ENCODE data around the gene FOXL2NB.

Gene FOXL2NB

GRCh38 chr3:138945709-138946662, 1.0 kb upstream of the FOXL2NB start:
- no peak for DNase-seq

DNA sequence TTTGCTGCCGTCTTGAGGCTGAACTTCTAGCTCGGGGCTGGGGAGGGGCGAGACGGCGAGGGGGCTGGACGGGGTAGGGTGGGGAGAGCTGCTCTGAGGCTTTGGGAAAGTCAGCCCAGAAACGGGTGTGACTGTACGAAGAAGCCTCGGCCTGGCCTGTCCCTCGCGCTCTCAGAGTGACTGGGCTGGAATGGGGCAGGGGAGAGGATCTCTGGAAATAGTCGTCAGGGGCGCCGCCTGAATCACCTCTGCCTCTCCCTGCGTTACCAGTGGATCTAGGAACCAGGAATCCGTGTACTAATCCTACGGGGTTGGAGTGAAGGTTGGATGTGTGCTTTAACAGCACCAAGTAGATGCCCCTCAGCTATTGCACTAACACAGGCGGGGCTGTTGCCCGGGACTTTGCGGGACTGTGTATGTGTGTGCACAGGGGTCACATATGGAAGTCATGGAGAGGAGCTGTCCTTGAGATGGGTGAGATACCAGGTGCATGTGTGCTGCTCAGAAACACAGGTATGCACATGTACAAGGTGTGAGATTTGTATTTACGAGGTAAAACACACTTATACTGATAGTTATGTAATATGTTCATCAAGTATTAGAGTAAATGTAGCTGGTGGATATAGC, 591 bp downstream of the FOXL2NB start:
- no peak for DNase-seq

- no peak for DNase-seq
Measured at GRCh38 chr3:138948371-138949001, 1.5 kb downstream of the FOXL2NB start.

DNA sequence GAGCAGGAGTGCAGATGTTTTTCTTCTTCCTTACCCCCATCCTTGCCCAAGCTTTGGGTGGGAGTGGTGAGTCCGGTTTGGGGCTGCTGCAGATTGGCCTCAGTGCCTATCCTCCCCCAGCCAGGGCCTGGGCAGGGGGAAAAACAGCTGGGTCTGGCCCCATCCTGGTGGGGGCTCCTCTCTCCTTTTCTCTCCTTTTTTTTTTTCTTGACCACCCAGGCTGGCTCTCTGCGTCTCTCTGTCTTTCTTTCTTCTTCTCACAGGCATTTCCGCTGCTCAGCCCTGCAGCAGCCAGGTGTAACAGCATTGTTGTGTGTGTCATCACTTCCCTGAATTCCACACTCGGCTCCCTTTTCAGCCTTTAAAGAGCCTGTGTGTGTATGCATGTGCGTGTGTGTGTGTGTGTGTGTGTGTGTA, 2.0 kb downstream of the FOXL2NB start:
- DNase-seq = no peak

GRCh38 chr3:138949445-138950005, 2.5 kb downstream of the FOXL2NB start:
- DNase-seq = no peak

DNA sequence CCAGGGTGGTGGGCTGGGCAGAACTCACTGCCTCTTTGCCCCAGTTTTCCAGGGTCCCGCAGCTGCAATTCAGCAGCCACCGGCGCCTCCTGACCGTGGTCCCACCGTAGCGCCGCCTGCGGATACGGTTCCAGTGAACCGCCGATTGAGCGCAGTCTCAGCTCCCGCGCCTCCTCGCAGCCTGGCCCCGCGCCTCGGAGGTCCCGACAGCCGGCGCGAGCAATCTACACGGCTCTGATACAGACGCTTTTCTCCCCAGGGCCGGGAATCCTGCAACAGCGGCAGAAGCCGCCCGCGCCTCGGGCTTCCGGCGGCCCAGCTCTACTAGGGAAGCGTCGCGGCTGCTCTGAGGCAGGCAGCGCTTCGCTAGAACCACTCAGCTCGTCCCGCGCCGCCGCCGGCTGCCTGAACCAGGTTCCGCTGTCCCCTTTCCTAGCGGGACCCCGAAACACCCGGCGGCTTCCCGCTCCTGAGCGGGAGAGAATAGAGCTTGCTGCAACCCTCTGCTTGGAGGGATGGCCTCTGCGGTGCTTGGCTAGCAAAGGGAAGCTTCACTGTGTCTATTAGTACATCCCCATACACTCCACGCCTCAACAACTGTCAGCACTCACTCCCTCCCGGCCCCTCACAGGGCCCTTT, 3.1 kb downstream of the FOXL2NB start:
- no peak for DNase-seq

DNA sequence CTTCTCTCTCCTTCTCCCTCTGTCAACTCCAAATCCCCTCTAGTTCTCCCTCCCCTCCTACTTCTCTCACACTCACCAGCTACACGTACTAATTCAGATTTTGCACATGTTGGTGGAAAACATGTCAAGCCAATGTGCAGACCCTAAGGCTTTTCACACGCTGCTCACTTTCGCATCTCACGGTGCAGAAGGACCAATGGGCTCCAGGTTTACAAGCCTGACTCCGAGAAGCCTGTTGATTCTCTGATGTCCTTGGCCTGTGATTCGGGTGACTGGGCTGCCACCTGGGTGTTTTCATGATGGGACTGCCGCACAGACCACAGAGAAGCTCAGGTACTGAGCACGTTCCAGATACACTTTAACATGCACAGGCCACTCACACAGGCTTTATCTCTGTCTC, 3.7 kb downstream of the FOXL2NB start:
- DNase-seq = no peak

GRCh38 chr3:138960417-138960852, 13.4 kb downstream of the FOXL2NB start:
- no peak for DNase-seq

GRCh38 chr3:138962854-138963560, 16.0 kb downstream of the FOXL2NB start:
- DNase-seq = no peak

DNA sequence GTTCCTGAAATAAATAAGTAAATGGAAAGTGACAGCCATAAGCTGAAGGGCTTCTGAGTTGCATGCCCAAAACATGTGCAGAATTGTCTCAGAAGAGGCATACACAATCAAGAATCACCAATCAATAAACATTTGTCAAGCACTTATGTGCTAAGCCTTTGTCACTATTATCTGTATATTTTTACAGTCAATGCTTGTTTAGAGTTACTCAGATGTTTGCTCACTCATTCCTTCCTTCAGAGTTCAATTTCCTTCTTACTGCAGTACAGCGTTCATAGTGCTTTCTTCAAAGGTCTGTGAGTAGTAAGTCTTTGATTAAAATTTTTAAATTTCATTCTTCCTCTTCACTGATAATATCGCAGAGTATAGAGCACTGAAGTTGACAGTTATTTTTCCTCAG, 17.2 kb downstream of the FOXL2NB start:
- DNase-seq = no peak

GRCh38 chr3:138964923-138965322, 17.9 kb downstream of the FOXL2NB start:
- no peak for DNase-seq

GRCh38 chr3:138971766-138972320, 24.8 kb downstream of the FOXL2NB start:
- DNase-seq = no peak

GRCh38 chr3:138972941-138973340, 25.9 kb downstream of the FOXL2NB start:
- no peak for DNase-seq

DNA sequence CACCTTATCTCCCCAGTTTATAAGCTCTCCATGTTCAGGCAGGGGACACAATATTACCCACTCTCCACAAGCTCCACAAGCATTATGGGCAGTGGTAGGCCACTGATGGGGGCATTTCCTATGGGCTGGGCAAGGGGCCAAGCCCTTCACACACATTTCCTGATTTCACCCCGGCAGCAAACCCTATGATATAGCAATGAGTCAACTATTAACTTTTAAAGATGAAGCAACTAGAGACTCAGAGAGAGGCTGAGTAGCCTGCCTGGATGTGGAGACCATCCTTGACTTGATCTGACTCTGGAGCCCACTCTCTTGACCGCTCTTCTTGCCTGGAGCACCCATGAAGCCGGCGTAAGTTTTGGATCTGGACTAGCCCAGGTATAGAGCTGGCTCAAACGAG, 27.4 kb downstream of the FOXL2NB start:
- DNase-seq = no peak

DNA sequence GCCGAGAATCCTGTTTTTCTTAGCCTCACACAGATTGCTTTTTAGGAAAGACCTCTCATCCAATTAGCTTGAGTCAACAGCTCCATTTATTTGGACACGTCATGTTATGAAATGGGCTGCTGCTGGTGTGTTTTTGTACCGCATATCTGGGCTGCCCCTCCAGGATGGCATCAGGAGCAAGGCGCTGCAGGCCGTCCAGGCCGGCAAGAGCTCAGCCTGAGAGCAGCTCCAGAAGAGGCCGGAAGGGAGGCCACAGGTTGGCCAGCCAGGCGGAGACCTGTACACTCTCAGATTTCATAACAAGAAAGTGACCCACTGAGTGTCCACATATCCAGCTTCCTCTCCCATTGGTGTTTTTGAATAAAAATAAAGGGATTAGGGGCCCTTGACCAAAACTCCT, 28.3 kb downstream of the FOXL2NB start:
- no peak for DNase-seq

GRCh38 chr3:138976047-138976446, 29.0 kb downstream of the FOXL2NB start:
- no peak for DNase-seq

- DNase-seq = no peak
Measured at GRCh38 chr3:138984816-138985215, 37.8 kb downstream of the FOXL2NB start.

GRCh38 chr3:138985932-138986331, 38.9 kb downstream of the FOXL2NB start:
- DNase-seq = no peak

GRCh38 chr3:138987181-138987580, 40.2 kb downstream of the FOXL2NB start:
- no peak for DNase-seq

GRCh38 chr3:138995706-138996105, 48.7 kb downstream of the FOXL2NB start:
- DNase-seq = no peak

All from activated gamma-delta T cell treated with Interleukin-2 at 50 U/mL for 16 hours (primary cell).